IMR-90 (cell line): ENCODE results near the gene ABR. TPM values are rescaled to one million over a fixed set of nuclear protein-coding genes. Genes with fewer than 3 reads are reported as not detected.

Experiments
- ATAC-seq: fragments of 200-7000 bp; cut with Tn5 transposase; 2 replicates; pipeline ENCODE4 v1.9.1; 2020; ENCODE audit warnings: low read depth, mild to moderate bottlenecking, moderate library complexity
- BruUV-seq: library from RNA; stranded (reverse); fragments of 400-500 nt; replicated peaks from 2 replicates; lab custom pipeline; 2021; lab: Mats Ljungman, UMichigan
- CTCF ChIA-PET: fragments of 300-600 bp; formaldehyde crosslinking; extraction: SDS; loops from one replicate; lab custom pipeline; 2021; ENCODE audit warnings: antibody characterized with exemption; lab: Yijun Ruan, JAX
- POLR2A ChIA-PET: fragments of 300-600 bp; sonication (Branson Sonifier 250); formaldehyde crosslinking; loops from one replicate; lab custom pipeline; 2022; ENCODE audit warnings: antibody characterized with exemption; ENCODE audit not compliant: unreplicated experiment; lab: Charles Lee
- DNase-seq: peaks from one replicate; pipeline ENCODE4 v3.0.0; 2013
- H2AFZ ChIP-seq: replicated peaks from 2 replicates; pipeline ENCODE3; 2013; ENCODE audit warnings: low read length, mild to moderate bottlenecking; ENCODE audit not compliant: poor library complexity
- H2AK5ac ChIP-seq: 2 replicates; pipeline ENCODE4 v1.6.1; 2013; ENCODE audit warnings: low read depth, low read length, inconsistent platforms
- H2AK9ac ChIP-seq: replicated peaks from 2 replicates; pipeline ENCODE3; 2013; ENCODE audit warnings: mild to moderate bottlenecking, low read depth, low read length, moderate library complexity; ENCODE audit not compliant: poor library complexity
- H2BK120ac ChIP-seq: 2 replicates; pipeline ENCODE4 v1.6.1; 2013; ENCODE audit warnings: low read depth, low read length, inconsistent platforms
- H2BK15ac ChIP-seq: 3 replicates; pipeline ENCODE4 v1.6.1; 2013; ENCODE audit warnings: low read depth, low read length, inconsistent platforms
- H2BK20ac ChIP-seq: 2 replicates; pipeline ENCODE4 v1.6.1; 2013; ENCODE audit warnings: low read depth, mild to moderate bottlenecking, inconsistent platforms, low read length, moderate library complexity
- H2BK5ac ChIP-seq: 2 replicates; pipeline ENCODE4 v1.6.1; 2013; ENCODE audit warnings: mild to moderate bottlenecking, low read depth, low read length, inconsistent platforms; ENCODE audit not compliant: poor library complexity, severe bottlenecking
- H3K14ac ChIP-seq: replicated peaks from 2 replicates; pipeline ENCODE4 v1.6.1; 2013; ENCODE audit warnings: low read depth, low read length, inconsistent platforms
- H3K18ac ChIP-seq: 2 replicates; pipeline ENCODE4 v1.6.1; 2013; ENCODE audit warnings: low read depth, low read length, control low read depth
- H3K23ac ChIP-seq: 2 replicates; pipeline ENCODE4 v1.6.1; 2013; ENCODE audit warnings: low read depth, low read length, inconsistent platforms
- H3K27ac ChIP-seq: 2 replicates; pipeline ENCODE4 v1.5.1; 2013; ENCODE audit warnings: mild to moderate bottlenecking, control low read depth, low read length; ENCODE audit not compliant: insufficient read depth
- H3K27me3 ChIP-seq: 2 replicates; pipeline ENCODE4 v1.6.1; 2013; ENCODE audit warnings: low read length; ENCODE audit not compliant: control insufficient read depth, insufficient read depth
- H3K36me3 ChIP-seq: 2 replicates; pipeline ENCODE4 v1.6.1; 2013; ENCODE audit warnings: low read length, mixed read lengths; ENCODE audit not compliant: control insufficient read depth, insufficient read depth
- H3K4ac ChIP-seq: 2 replicates; pipeline ENCODE4 v1.6.1; 2013; ENCODE audit warnings: low read depth, low read length, inconsistent platforms
- H3K4me1 ChIP-seq: 2 replicates; pipeline ENCODE4 v1.6.1; 2013; ENCODE audit warnings: low read length, mixed read lengths; ENCODE audit not compliant: control insufficient read depth, insufficient read depth
- H3K4me2 ChIP-seq: 2 replicates; pipeline ENCODE4 v1.6.1; 2013; ENCODE audit warnings: low read depth, mild to moderate bottlenecking, control low read depth, low read length, moderate library complexity
- H3K4me3 ChIP-seq: 2 replicates; pipeline ENCODE4 v1.5.1; 2013; ENCODE audit warnings: low read depth, mild to moderate bottlenecking, control low read depth, low read length, moderate library complexity; ENCODE audit not compliant: insufficient read depth
- H3K56ac ChIP-seq: 2 replicates; pipeline ENCODE4 v1.6.1; 2013; ENCODE audit warnings: low read length, inconsistent platforms; ENCODE audit not compliant: insufficient read depth; ENCODE audit errors: extremely low read depth
- H3K79me1 ChIP-seq, 2 experiments: 2 replicates each; pipeline ENCODE4 v1.6.1; 2013; ENCODE audit warnings: low read length in 2 of 2, inconsistent platforms in 1 of 2, low read depth in 1 of 2
- H3K9ac ChIP-seq: 2 replicates; pipeline ENCODE4 v1.6.1; 2013; ENCODE audit warnings: low read depth, low read length, control low read depth
- H3K9me1 ChIP-seq: 2 replicates; pipeline ENCODE4 v1.6.1; 2013; ENCODE audit warnings: low read length, inconsistent platforms; ENCODE audit not compliant: insufficient read depth
- H3K9me3 ChIP-seq: 2 replicates; pipeline ENCODE4 v1.6.1; 2013; ENCODE audit warnings: low read length; ENCODE audit not compliant: control insufficient read depth, insufficient read depth
- H4K20me1 ChIP-seq: 2 replicates; pipeline ENCODE4 v1.6.1; 2013; ENCODE audit warnings: low read length, inconsistent platforms; ENCODE audit not compliant: insufficient read depth
- H4K5ac ChIP-seq: 2 replicates; pipeline ENCODE4 v1.6.1; 2013; ENCODE audit warnings: mild to moderate bottlenecking, low read depth, low read length, control low read depth
- H4K8ac ChIP-seq, 2 experiments: 2 replicates each; pipeline ENCODE4 v1.6.1; 2013; ENCODE audit warnings: low read depth in 2 of 2, low read length in 2 of 2, control low read depth in 1 of 2, inconsistent platforms in 1 of 2
- H4K91ac ChIP-seq: 2 replicates; pipeline ENCODE4 v1.6.1; 2013; ENCODE audit warnings: low read depth, low read length, inconsistent platforms; ENCODE audit not compliant: insufficient read depth
- CEBPB ChIP-seq: IDR thresholded peaks from 2 replicates; pipeline ENCODE4 v1.6.1; 2012; ENCODE audit warnings: low read depth, low read length, improper control_type of control experiment
- CHD1 ChIP-seq: IDR thresholded peaks from 2 replicates; pipeline ENCODE4 v1.6.1; 2012; ENCODE audit warnings: low read depth, low read length, improper control_type of control experiment
- ELK1 ChIP-seq: fragments of 150-350 bp; IDR thresholded peaks from 2 replicates; pipeline ENCODE4 v1.6.1; 2016; ENCODE audit warnings: low read depth, mild to moderate bottlenecking, low read length, moderate library complexity, borderline replicate concordance
- MAFK ChIP-seq: IDR thresholded peaks from 2 replicates; pipeline ENCODE4 v1.6.1; 2012; ENCODE audit warnings: low read depth, low read length, improper control_type of control experiment
- MAZ ChIP-seq: IDR thresholded peaks from 2 replicates; pipeline ENCODE4 v1.6.1; 2012; ENCODE audit warnings: low read depth, mild to moderate bottlenecking, low read length, improper control_type of control experiment, moderate library complexity, borderline replicate concordance
- MXI1 ChIP-seq: IDR thresholded peaks from 2 replicates; pipeline ENCODE4 v1.6.1; 2012; ENCODE audit warnings: low read depth, mild to moderate bottlenecking, low read length, moderate library complexity, borderline replicate concordance
- NFE2L2 ChIP-seq: fragments of 150-350 bp; IDR thresholded peaks from 2 replicates; pipeline ENCODE4 v1.6.1; 2016; ENCODE audit warnings: low read depth, mild to moderate bottlenecking, low read length
- RCOR1 ChIP-seq: IDR thresholded peaks from 2 replicates; pipeline ENCODE4 v1.6.1; 2012; ENCODE audit warnings: mild to moderate bottlenecking, low read length, improper control_type of control experiment; ENCODE audit not compliant: insufficient replicate concordance
- RFX5 ChIP-seq: IDR thresholded peaks from 2 replicates; pipeline ENCODE4 v1.8.0; 2012; ENCODE audit warnings: low read depth, mild to moderate bottlenecking, low read length, moderate library complexity
- WGBS, 2 experiments: methylation state at CpG; one replicate each; pipeline versions ENCODE4 v1.1.5 to v1.1.7; 2013; ENCODE audit warnings: missing lambda C conversion rate in 2 of 2; ENCODE audit not compliant: insufficient read length in 1 of 2; ENCODE audit errors: extremely low coverage in 2 of 2; 5-methylcytosine and 5-hydroxymethylcytosine counted together
- dilution Hi-C: fragments of 300-500 bp; cut with HindIII; formaldehyde crosslinking; loops from one replicate; pipeline ENCODE4 v1.14.3; 2018; ENCODE audit warnings: low sequenced_read_pairs; ENCODE audit not compliant: unreplicated experiment
- in situ Hi-C: fragments of 300-500 bp; cut with MboI; formaldehyde crosslinking; loops from 3 replicates; pipeline ENCODE4 v1.14.3; 2019; ENCODE audit warnings: low sequenced_read_pairs, inconsistent platforms, mixed read lengths
- intact Hi-C: fragments of 100-400 bp; cut with micrococcal nuclease; formaldehyde crosslinking; loops from 2 replicates; pipeline ENCODE4 v1.10.0; 2022
- polyA plus RNA-seq, 3 experiments: library from polyadenylated mRNA; depleted of rRNA; stranded (reverse); fragments of >200 nt; gene quantifications; 2 replicates each; pipeline ENCODE4 v1.2.3, GENCODE V29; 2012; ENCODE audit warnings: low replicate concordance in 1 of 3
- total RNA-seq: library from RNA; depleted of rRNA; stranded (reverse); fragments of >200 nt; gene quantifications from 2 replicates; pipeline ENCODE4 v1.2.3, GENCODE V29; 2012

Gene ABR
- total and polyA plus RNA-seq, 2 of the 4 experiments (the other 2 are of a cell fraction), result 28.3 to 79.7 TPM

- Histone ChIP-seq H3K4me3 (no peak overlapping the region), H2BK5ac (no peak overlapping the region)
- ATAC-seq, result no peak
Measured at GRCh38 chr17:962166-962565, 217.6 kb downstream of the ABR start.

More at GRCh38 chr17:962166-962565, 217.6 kb downstream of the ABR start:
- Histone ChIP-seq H2AK9ac (no peak overlapping the region), H4K20me1 (peaks cover 86% of the 10 kb centered on the region), H3K23ac (no peak overlapping the region), H2BK20ac (no peak overlapping the region), H3K9me3 (no peaks in the 10 kb centered on the region), H3K9me1 (peaks cover 17% of the 10 kb centered on the region), H3K4me2 (no peak overlapping the region), H4K91ac (no peak overlapping the region), H4K8ac (no peak overlapping the region), H3K79me1 (peaks cover 18 to 84% of the 10 kb centered on the region in 2 experiments), H3K18ac (no peak overlapping the region), H3K27ac (no peak overlapping the region), H3K56ac (no peak overlapping the region), H2AK5ac (no peak overlapping the region), H3K4me1 (peaks cover 28% of the 10 kb centered on the region), H3K4ac (no peak overlapping the region), H4K5ac (no peak overlapping the region), H3K9ac (no peak overlapping the region), H3K14ac (no peak overlapping the region), H2AFZ (no peak overlapping the region), H3K36me3 (peaks cover 16% of the 10 kb centered on the region; the same call in 1 of the 2 replicates), H2BK15ac (no peak overlapping the region), H2BK120ac (no peak overlapping the region), H3K27me3 (no peaks in the 10 kb centered on the region)
- no peak for TF ChIP-seq MXI1
- TF ChIP-seq RCOR1, result no peak
- TF ChIP-seq NFE2L2, result no peak
- TF ChIP-seq CEBPB, result no peak
- TF ChIP-seq MAFK, result no peak
- no peak for TF ChIP-seq ELK1
- no peak for TF ChIP-seq RFX5
- no peak for TF ChIP-seq MAZ
- TF ChIP-seq CHD1, result no peak
- no TSS peak for BruUV-seq
- ChIA-PET CTCF (no interaction called here), POLR2A (no interaction called here)
- DNase-seq, result no peak
- intact Hi-C loops (no loop called here), dilution Hi-C loops (no loop called here), in situ Hi-C loops (no loop called here)
- no CpG with 5 or more reads among the region's 8 CpGs for WGBS, 2 experiments
